ENCODE results near the gene PRDX1.
"Not testable (repeated sequence)": the region's sequence is repeated elsewhere in the genome, so short reads cannot be mapped to it uniquely, and the experiment has no call there.

Gene PRDX1

GRCh38 chr1:45535988-45536766 lies 14.5 kb upstream of the PRDX1 start:
- no peak for DNase-seq

GRCh38 chr1:45531873-45532272 lies 10.2 kb upstream of the PRDX1 start:
- no peak for DNase-seq

GRCh38 chr1:45530632-45531135 lies 9.0 kb upstream of the PRDX1 start:
- no peak for DNase-seq

- DNase-seq, result no peak
Measured at GRCh38 chr1:45526135-45526644, 4.5 kb upstream of the PRDX1 start.

GRCh38 chr1:45523975-45524374 lies 2.3 kb upstream of the PRDX1 start:
- not testable (repeated sequence) for DNase-seq

GRCh38 chr1:45523516-45523915 lies 1.8 kb upstream of the PRDX1 start:
- not testable (repeated sequence) for DNase-seq

- no peak for DNase-seq
Measured at GRCh38 chr1:45522324-45523104, 830 bp upstream of the PRDX1 start.

GRCh38 chr1:45519774-45520173 lies 1.9 kb downstream of the PRDX1 start:
- DNase-seq, result not testable (repeated sequence)

GRCh38 chr1:45518910-45519309 lies 2.8 kb downstream of the PRDX1 start:
- peak; percentile 43 to 75 for DNase-seq

GRCh38 chr1:45518366-45518765 lies 3.3 kb downstream of the PRDX1 start:
- not testable (repeated sequence) for DNase-seq

GRCh38 chr1:45516465-45516864 lies 5.2 kb downstream of the PRDX1 start:
- no peak for DNase-seq

- DNase-seq, result no peak
Measured at GRCh38 chr1:45516036-45516435, 5.6 kb downstream of the PRDX1 start.

GRCh38 chr1:45513532-45514260 lies 8.0 kb downstream of the PRDX1 start:
- not testable (repeated sequence) for DNase-seq

GRCh38 chr1:45512641-45513054 lies 9.0 kb downstream of the PRDX1 start:
- no peak for DNase-seq

GRCh38 chr1:45510972-45511527 lies 10.6 kb downstream of the PRDX1 start:
- no peak for DNase-seq

- no peak for DNase-seq
Measured at GRCh38 chr1:45510036-45510971, 11.4 kb downstream of the PRDX1 start.

GRCh38 chr1:45508295-45509151 lies 13.2 kb downstream of the PRDX1 start:
- no peak for DNase-seq

- no peak for DNase-seq
Measured at GRCh38 chr1:45507893-45508292, 13.8 kb downstream of the PRDX1 start.

GRCh38 chr1:45507195-45507594 lies 14.5 kb downstream of the PRDX1 start:
- DNase-seq, result no peak
